Left renal pelvis (tissue), 4 donors: ENCODE results near the gene USP27X. TPM values are rescaled to one million over a fixed set of nuclear protein-coding genes. Genes with fewer than 3 reads are reported as not detected.

ENCODE experiments used
- DNase-seq, 4 donors: peaks; one replicate each; pipeline ENCODE4 v3.0.0-alpha.2; 2013; ENCODE audit warnings: low read depth in 4 of 4, low spot score in 3 of 4
- polyA plus RNA-seq, 4 donors: library from polyadenylated mRNA; unstranded; fragments of 120-200 nt; gene quantifications; one replicate each; pipeline ENCODE4 v1.2.1, GENCODE V29; 2013; ENCODE audit not compliant: insufficient read length in 4 of 4

Gene USP27X
- polyA plus RNA-seq: 10 to 100 TPM in 3 of 4 donors, 1 to 10 TPM in 1; 8.2 to 13.7 (median 11.5) TPM

- peak; percentile 57 to 68 (median 62) for DNase-seq
These were observed at the start of gene USP27X for GRCh38 chrX:49878834-49879655. Gene USP27X, plus strand, starts transcription at chrX:49879484. Its CDS starts 824 bp downstream, at chrX:49880308.

DNA sequence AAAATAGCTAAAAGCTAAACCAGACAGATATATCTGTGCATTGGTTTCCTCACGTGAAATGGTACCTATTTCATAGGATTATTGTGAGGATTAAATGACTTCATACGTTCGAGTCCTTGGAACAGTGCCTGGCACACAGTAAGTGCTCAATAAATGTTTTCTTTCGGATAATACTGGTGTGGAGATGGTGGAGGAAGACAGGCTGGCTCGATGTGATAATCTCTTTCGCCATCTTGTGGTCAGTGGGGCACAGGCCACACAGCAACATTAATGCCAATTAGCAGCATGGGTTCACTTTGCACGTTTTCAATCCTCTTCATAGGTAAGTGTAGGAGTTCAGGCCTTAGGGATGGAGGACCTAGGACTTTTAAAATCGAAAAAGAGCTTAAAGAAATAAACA is 40.9 kb upstream of the USP27X start:
- DNase-seq: no peak

- DNase-seq: peak in 2 of 4 donors; percentile 62 to 66
These were observed 38.6 kb upstream of the USP27X start for GRCh38 chrX:49840679-49841078.

DNA sequence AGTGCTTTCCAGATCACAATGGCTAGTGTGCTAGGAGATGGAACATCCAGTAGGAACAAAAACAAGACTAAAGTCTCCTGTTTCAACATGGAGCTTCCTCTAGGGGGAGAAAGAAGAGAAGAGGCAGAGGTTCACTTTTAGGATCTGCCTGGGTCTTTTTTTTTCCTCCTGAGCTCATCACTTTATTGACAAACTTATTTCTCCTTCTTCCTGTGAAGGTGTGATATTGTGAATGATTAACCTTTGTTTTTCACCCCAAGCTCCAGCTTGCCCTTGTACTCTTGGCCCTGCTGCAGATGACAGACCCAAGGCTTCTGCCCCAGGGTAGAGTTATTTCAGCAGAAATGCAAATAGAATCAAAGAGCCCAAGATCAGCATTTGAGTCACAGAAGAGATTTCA is 36.7 kb upstream of the USP27X start:
- DNase-seq: no peak

- DNase-seq: no peak
These were observed 34.7 kb upstream of the USP27X start for GRCh38 chrX:49844611-49845010.

GRCh38 chrX:49845701-49846403 is 33.4 kb upstream of the USP27X start:
- no peak for DNase-seq

GRCh38 chrX:49846522-49846921 is 32.8 kb upstream of the USP27X start:
- no peak for DNase-seq

DNA sequence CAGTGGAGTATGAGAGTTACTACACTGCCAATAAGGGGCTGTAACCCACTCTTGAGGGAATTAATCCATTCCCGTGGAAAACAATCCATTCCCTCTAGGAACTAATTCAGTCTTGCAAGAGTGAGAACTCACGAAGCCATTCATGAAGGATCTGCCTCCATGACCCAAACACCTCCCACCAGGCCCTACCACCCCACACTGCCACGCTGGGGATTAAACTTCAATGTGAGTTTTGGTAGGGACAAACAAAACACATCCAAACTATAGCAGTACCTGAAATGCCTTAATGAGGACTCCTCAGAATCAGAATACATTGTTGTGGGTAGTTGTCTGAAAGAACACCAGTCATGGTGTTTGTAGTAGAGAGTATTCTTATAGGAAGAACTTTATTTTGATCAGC is 31.0 kb upstream of the USP27X start:
- no peak for DNase-seq

GRCh38 chrX:49850028-49850427 is 29.3 kb upstream of the USP27X start:
- DNase-seq: no peak

- DNase-seq: no peak
These were observed 25.6 kb upstream of the USP27X start for GRCh38 chrX:49853661-49854060.

- no peak for DNase-seq
These were observed 22.5 kb upstream of the USP27X start for GRCh38 chrX:49856819-49857218.

- no peak for DNase-seq
These were observed 20.9 kb upstream of the USP27X start for GRCh38 chrX:49858341-49858740.

DNA sequence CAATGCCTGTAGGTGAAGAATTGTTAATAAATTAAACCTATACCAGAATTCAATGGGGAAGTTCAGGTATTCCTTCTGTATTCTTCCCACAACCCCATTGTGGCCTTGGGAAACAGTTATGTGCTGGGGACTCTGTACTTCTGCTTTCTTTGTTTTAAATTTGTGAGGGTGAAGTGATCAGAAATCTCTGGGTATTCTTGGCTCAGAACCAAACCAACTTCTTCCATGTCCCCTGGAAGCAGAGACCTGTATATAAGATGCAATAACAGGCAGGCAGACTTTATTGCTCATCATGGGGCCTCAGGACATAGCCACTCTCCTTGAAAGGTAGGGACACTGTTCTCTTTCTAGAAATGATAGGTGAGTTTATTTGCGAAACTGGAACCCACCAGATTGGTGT is 19.8 kb upstream of the USP27X start:
- no peak for DNase-seq

DNA sequence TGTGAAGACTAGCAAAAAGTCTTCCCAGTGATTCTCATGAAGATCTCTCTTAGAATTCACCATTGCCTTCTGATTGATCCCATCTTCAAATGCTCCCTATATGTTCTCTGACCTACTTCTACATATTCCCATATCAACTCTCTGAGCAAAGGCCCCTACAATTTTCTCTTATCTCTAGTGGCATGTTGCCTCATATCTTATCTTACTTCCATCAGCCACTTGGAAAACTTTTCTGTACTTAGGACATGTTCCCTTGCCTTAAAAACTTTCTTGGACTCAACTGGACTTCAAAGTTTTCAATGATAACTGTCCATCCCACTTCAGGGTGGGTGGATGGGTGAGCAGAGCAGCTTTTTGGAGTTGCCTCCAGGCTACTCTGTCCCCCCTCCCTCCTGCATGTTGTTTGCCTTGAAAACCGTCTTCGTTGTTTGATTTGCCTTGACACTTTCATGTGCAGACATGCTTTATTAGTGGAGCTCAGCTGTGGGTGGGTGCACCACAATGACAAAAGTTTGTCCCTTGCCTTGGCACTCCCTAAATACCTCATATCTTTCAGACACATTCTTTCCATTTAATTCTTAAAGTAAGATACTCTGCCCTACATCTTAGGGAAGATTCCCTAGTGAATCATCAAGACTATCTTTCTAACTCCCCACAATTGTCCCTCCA is 18.3 kb upstream of the USP27X start:
- DNase-seq: no peak

- no peak for DNase-seq
These were observed 17.2 kb upstream of the USP27X start for GRCh38 chrX:49862093-49862492.

DNA sequence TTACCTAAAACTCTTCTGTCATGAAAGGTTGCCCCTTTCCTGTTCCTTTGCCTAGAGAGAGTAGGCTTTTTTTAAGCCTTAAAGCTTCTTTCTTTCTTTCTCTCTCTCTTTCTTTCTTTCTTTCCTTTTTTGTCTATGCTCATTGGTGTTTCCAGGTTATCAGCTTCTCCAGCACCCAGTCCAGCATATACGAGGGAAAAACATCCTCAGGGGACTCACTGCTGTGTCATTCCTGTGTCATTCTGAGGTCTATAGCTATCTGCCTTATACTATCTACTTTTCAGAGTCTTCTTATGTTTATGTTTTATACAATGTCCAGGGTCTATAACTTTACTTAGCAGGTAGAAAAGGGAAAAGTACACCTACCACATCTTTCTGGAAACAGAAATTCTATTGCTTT is 10.5 kb upstream of the USP27X start:
- no peak for DNase-seq

- DNase-seq: no peak
These were observed 2.5 kb upstream of the USP27X start for GRCh38 chrX:49876750-49877149.

GRCh38 chrX:49877397-49878101 is 1.7 kb upstream of the USP27X start:
- DNase-seq: no peak

GRCh38 chrX:49878128-49878833 is 1.0 kb upstream of the USP27X start:
- DNase-seq: no peak

DNA sequence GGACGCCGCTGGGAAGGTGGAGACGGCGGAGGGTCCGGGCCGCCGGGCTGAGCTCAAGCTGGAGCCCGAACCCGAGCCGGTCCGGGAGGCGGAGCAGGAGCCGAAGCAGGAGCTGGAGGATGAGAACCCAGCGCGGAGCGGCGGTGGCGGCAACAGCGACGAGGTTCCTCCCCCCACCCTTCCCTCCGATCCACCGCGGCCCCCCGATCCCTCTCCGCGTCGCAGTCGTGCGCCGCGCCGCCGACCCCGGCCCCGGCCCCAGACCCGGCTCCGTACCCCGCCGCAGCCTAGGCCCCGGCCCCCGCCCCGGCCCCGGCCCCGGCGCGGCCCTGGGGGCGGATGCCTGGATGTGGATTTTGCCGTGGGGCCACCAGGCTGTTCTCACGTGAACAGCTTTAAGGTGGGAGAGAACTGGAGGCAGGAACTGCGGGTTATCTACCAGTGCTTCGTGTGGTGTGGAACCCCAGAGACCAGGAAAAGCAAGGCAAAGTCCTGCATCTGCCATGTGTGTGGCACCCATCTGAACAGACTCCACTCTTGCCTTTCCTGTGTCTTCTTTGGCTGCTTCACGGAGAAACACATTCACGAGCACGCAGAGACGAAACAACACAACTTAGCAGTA is 483 bp downstream of the USP27X start:
- no peak for DNase-seq
